K562 (cell line): ENCODE data around the gene CLSTN2. TPM values are rescaled to one million over a fixed set of nuclear protein-coding genes. Genes with fewer than 3 reads are reported as not detected.

Experiments
- ATAC-seq: fragments of 200-7000 bp; cut with Tn5 transposase; 3 replicates; pipeline ENCODE4 v1.9.1; 2020; ENCODE audit warnings: moderate library complexity
- BruUV-seq: library from RNA; stranded (reverse); fragments of 400-500 nt; replicated peaks from 2 replicates; lab custom pipeline; 2021; lab: Mats Ljungman, UMichigan
- CTCF ChIA-PET: fragments of 300-600 bp; formaldehyde crosslinking; extraction: SDS; loops from one replicate; lab custom pipeline; 2021; ENCODE audit warnings: low intra/inter-chr PET ratio; lab: Yijun Ruan, JAX
- POLR2A ChIA-PET: fragments of 300-600, 350-650 bp; sonication (Branson Sonifier 250); formaldehyde crosslinking; extraction: SDS; loops from one replicate; lab custom pipeline; 2021; ENCODE audit warnings: antibody characterized with exemption, inconsistent platforms; lab: Yijun Ruan, JAX
- DNase-seq, 4 experiments: peaks; one replicate each; pipeline versions ENCODE4 v3.0.0 to v3.0.0-alpha.2; 2011 to 2018; ENCODE audit warnings: low spot score in 3 of 4, mixed read lengths in 3 of 4; ENCODE audit errors: extremely low read depth in 1 of 4
- FAIRE-seq: peaks from 2 replicates; lab custom pipeline; 2011; peaks lifted over from hg19 to GRCh38; lab: Jason Lieb, UNC
- H2AFZ ChIP-seq: 2 replicates; pipeline ENCODE4 v1.6.0; 2011; ENCODE audit warnings: low read depth, low read length, control low read depth, inconsistent platforms
- H3K27ac ChIP-seq: fragments of 200-600 bp; 3 replicates; pipeline ENCODE4 v1.8.0; 2011; ENCODE audit warnings: low read depth, mild to moderate bottlenecking, control low read depth, inconsistent platforms, low read length, moderate library complexity, mixed read lengths; ENCODE audit errors: extremely low read depth
- H3K27me3 ChIP-seq, 2 experiments: fragments of 300-600 bp in 1 of 2; 2 replicates in 1 of 2; 3 replicates in 1 of 2; pipeline versions ENCODE4 v1.6.0 to v1.8.0; 2011; ENCODE audit warnings: inconsistent platforms in 2 of 2, low read length in 2 of 2, mild to moderate bottlenecking in 1 of 2, mixed read lengths in 1 of 2, moderate library complexity in 1 of 2; ENCODE audit not compliant: control insufficient read depth in 2 of 2, insufficient read depth in 2 of 2
- H3K36me3 ChIP-seq: fragments of 300-600 bp; 3 replicates; pipeline ENCODE4 v1.8.0; 2011; ENCODE audit warnings: mild to moderate bottlenecking, low read length, inconsistent platforms; ENCODE audit not compliant: control insufficient read depth, insufficient read depth
- H3K4me1 ChIP-seq, 2 experiments: fragments of 200-600 bp in 1 of 2; replicated peaks in 1 of 2; 2 replicates in 1 of 2; 3 replicates in 1 of 2; pipeline versions ENCODE4 v1.5.1 to v1.8.0; 2011; ENCODE audit warnings: inconsistent platforms in 2 of 2, low read length in 2 of 2, mild to moderate bottlenecking in 1 of 2, mixed read lengths in 1 of 2, moderate library complexity in 1 of 2; ENCODE audit not compliant: control insufficient read depth in 2 of 2, insufficient read depth in 2 of 2
- H3K4me2 ChIP-seq: 2 replicates; pipeline ENCODE4 v1.6.1; 2011; ENCODE audit warnings: low read length, control low read depth, inconsistent platforms, mixed read lengths; ENCODE audit not compliant: insufficient read depth
- H3K4me3 ChIP-seq: fragments of 200-600 bp; sonication (generic), shearing (Covaris generic); 2 replicates; pipeline ENCODE4 v1.5.1; 2016; ENCODE audit warnings: control low read depth, inconsistent platforms
- H3K79me2 ChIP-seq: fragments of 200-600 bp; 3 replicates; pipeline ENCODE4 v1.8.0; 2011; ENCODE audit warnings: low read length, inconsistent platforms; ENCODE audit not compliant: control insufficient read depth, insufficient read depth
- H3K9ac ChIP-seq, 2 experiments: 2 replicates each; pipeline versions ENCODE4 v1.6.0 to v1.6.1; 2011; ENCODE audit warnings: low read depth in 2 of 2, low read length in 2 of 2, control low read depth in 1 of 2, inconsistent platforms in 1 of 2, mild to moderate bottlenecking in 1 of 2, mixed read lengths in 1 of 2; ENCODE audit not compliant: insufficient read depth in 1 of 2
- H3K9me1 ChIP-seq: one replicate; pipeline ENCODE4 v1.6.0; 2011; ENCODE audit warnings: inconsistent platforms, mild to moderate bottlenecking, low read length, moderate library complexity; ENCODE audit not compliant: control insufficient read depth, insufficient read depth
- H3K9me3 ChIP-seq: replicated peaks from 2 replicates; pipeline ENCODE4 v1.5.1; 2011; ENCODE audit warnings: low read depth, low read length, inconsistent platforms; ENCODE audit not compliant: control insufficient read depth, insufficient read depth
- H4K20me1 ChIP-seq: replicated peaks from 2 replicates; pipeline ENCODE4 v1.6.1; 2011; ENCODE audit warnings: low read length, inconsistent platforms, mixed read lengths; ENCODE audit not compliant: control insufficient read depth, insufficient read depth
- ERF ChIP-seq: fragments of 450-650 bp; formaldehyde crosslinking; IDR thresholded peaks from 2 replicates; pipeline ENCODE4 v1.4.0; 2020; ENCODE audit warnings: mild to moderate bottlenecking, mixed read lengths
- EZH2 ChIP-seq: IDR thresholded peaks from 2 replicates; pipeline ENCODE4 v1.6.1; 2012; ENCODE audit warnings: low read depth, mild to moderate bottlenecking, inconsistent platforms, low read length, borderline replicate concordance
- JUN ChIP-seq, 2 experiments: sonication (generic) in 1 of 2; formaldehyde crosslinking in 1 of 2; IDR thresholded peaks; 2 replicates each; pipeline versions ENCODE4 v1.6.1 to v1.8.0; 2012 to 2022; ENCODE audit warnings: borderline replicate concordance in 2 of 2, mild to moderate bottlenecking in 2 of 2, improper control_type of control experiment in 1 of 2, low read depth in 1 of 2, low read length in 1 of 2, missing genetic modification reagents in 1 of 2
- KAT8 ChIP-seq: fragments of 450-650 bp; IDR thresholded peaks from 2 replicates; pipeline ENCODE4 v1.6.1; 2016; ENCODE audit warnings: low read depth, mild to moderate bottlenecking
- SPI1 ChIP-seq: IDR thresholded peaks from 2 replicates; pipeline ENCODE4 v1.6.1; 2011; ENCODE audit warnings: low read depth, low read length, control low read depth, borderline replicate concordance
- ZFP36 ChIP-seq: fragments of 150-350 bp; IDR thresholded peaks from 2 replicates; pipeline ENCODE4 v1.6.1; 2018; ENCODE audit warnings: low read length, low read depth; ENCODE audit not compliant: partially characterized antibody
- ZNF583 ChIP-seq: fragments of 250-450 bp; sonication (Bioruptor Pico); IDR thresholded peaks from 2 replicates; pipeline ENCODE4 v1.4.0; 2020
- WGBS: fragments of 100-300 bp; shearing (Covaris generic); methylation state at CpG from one replicate; pipeline ENCODE4 v1.1.6; 2016; ENCODE audit warnings: low coverage, mixed read lengths; ENCODE audit not compliant: insufficient coverage; ENCODE audit errors: missing lambda C conversion rate; 5-methylcytosine and 5-hydroxymethylcytosine counted together
- in situ Hi-C: fragments of 300-500 bp; cut with MboI; formaldehyde crosslinking; loops from 4 replicates; pipeline ENCODE4 v1.15.0; 2018; ENCODE audit warnings: inconsistent platforms, mixed read lengths
- intact Hi-C: fragments of 100-400 bp; cut with micrococcal nuclease; formaldehyde crosslinking; loops from 2 replicates; pipeline ENCODE4 v1.14.2; 2022
- polyA plus RNA-seq, 8 experiments: library from polyadenylated mRNA; depleted of rRNA in 4 of 8; stranded (reverse) in 5 of 8; unstranded in 3 of 8; fragments of >200 nt; fragmentation: Nextera tagmentation in 2 of 8; fragmentation: Illumina TruSeq in 1 of 8; extraction: Ambion mirVana in 2 of 8; extraction: Trizol in 1 of 8; gene quantifications; 2 replicates each; pipeline versions ENCODE4 v1.2.1 to v1.2.3, GENCODE V29; 2011 to 2014; ENCODE audit warnings: inconsistent platforms in 1 of 8, missing spikeins in 1 of 8
- total RNA-seq, 7 experiments: library from RNA; depleted of rRNA in 6 of 7; stranded (reverse); fragments of >200 nt in 6 of 7; fragmentation: Illumina TruSeq in 2 of 7; extraction: Trizol in 2 of 7; gene quantifications; 2 replicates each; pipeline versions ENCODE4 v1.2.1 to v1.2.3, GENCODE V29; 2011 to 2021; ENCODE audit warnings: low replicate concordance in 1 of 7

Gene CLSTN2
- total and polyA plus RNA-seq, 9 of the 15 experiments (the other 6 are each of a cell fraction or from before 2014, with no cell fraction given) = 0.02 to 0.04 (median 0.04) TPM; not detected in 6

DNA sequence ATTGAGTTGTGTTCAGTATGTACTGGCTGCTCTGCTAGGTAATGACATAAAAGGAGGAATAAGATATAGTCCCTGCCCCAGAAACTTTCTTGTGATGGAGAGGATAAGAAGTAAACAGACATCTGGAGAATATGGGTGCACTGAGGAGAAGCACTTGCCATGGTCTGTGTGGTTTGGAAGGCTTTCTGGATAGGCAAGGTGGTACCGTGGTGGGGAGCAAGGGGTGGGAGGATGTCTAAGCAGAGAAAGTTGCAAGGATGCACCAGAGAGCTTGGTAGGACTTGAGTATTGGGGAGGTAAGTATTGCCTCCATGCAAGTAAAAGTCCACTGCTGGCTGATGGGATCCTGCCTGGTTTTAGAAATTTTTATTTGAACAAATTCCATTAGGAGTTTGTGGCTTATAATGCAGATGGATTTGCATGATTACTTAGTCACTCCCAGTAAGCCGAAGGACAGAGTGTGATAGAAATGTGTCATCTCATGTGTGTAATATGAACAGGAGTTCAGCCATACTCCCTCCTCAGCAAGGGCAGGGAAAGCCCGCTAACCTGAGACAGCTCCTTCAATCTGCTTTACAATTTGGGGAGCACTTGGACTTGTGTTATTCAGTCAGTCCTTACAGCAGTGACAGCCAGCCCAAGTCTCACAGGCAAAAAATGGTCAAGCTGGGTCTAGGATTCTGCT is 53.6 kb downstream of the CLSTN2 start (continued):
- TF ChIP-seq KAT8 (no peak), JUN (IDR thresholded peaks at IDR 0.05; ENCODE audit: borderline replicate concordance, low read depth, low read length) (no peak), JUN (CRISPR knock-in tag; IDR thresholded peaks at IDR 0.05; ENCODE audit: borderline replicate concordance) (no peak), ERF (CRISPR knock-in tag) (no peak)

DNA sequence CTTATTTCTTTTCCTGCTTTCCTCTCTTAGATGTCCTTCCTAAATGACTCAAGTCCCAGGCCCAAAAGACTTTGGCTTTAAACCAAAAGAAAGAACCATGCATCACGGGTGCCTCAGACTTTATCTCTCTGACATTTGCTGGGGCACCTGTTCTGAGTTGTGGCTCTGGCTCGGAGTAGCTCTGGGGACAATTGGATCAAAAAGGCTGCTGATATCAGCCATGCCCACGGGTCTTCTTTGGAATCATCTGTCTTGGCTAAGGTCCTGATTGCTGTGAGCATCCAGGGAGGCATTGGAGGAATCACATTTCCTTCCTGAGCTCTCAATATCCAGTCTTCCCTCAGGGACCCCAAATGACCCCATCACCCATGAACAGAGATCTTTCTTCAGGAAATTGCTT is 59.9 kb downstream of the CLSTN2 start:
- no peaks in the 10 kb centered on the region for H3K79me2 ChIP-seq
- intact Hi-C loops = no loop called here
- no peaks in the 10 kb centered on the region; a peak in 1 of 5 replicates for H3K27me3 ChIP-seq
- CTCF ChIA-PET = no interaction called here
- no peak overlapping the region for H3K9ac ChIP-seq
- 2% methylated on average over 3 of the region's 3 CpGs for WGBS
- H2AFZ ChIP-seq = no peak overlapping the region
- no peak overlapping the region for H3K27ac ChIP-seq
- no peaks in the 10 kb centered on the region; the same call in 1 of the 2 replicates for H4K20me1 ChIP-seq
- in situ Hi-C loops = no loop called here
- TF ChIP-seq EZH2 (no peak), ZNF583 (CRISPR knock-in tag) (no peak), ZFP36 (no peak), SPI1 (no peak)
- no peak for DNase-seq
- no peaks in the 10 kb centered on the region for H3K9me3 ChIP-seq
- POLR2A ChIA-PET = no interaction called here
- no peak for FAIRE-seq
- no TSS peak for BruUV-seq
- no peak overlapping the region for H3K4me2 ChIP-seq
- no peak overlapping the region for H3K4me3 ChIP-seq
- no peaks in the 10 kb centered on the region for H3K36me3 ChIP-seq
- no peak for ATAC-seq
- H3K9me1 ChIP-seq = no peaks in the 10 kb centered on the region
- H3K4me1 ChIP-seq = no peaks in the 10 kb centered on the region
